ENCODE results near the gene PRXL2C.

The PRXL2C gene

GRCh38 chr9:96618209-96619123 lies 36.7 kb downstream of the PRXL2C start:
- Histone ChIP-seq H3K27ac (replicated peaks) (no peak overlapping the region), H3K27me3 (ENCODE audit: insufficient read depth, poor library complexity, severe bottlenecking) (peaks cover 27% of the 10 kb centered on the region), H3K4me3 (replicated peaks; ENCODE audit: insufficient read depth, low read length) (no peak overlapping the region)
- no peak for DNase-seq (ENCODE audit: low read depth in 1 of 2, low spot score in 1 of 2)
- no peak for TF ChIP-seq CTCF (IDR thresholded peaks at IDR 0.05; ENCODE audit: insufficient read depth, low read length)
- TF ChIP-seq REST (IDR thresholded peaks at IDR 0.05; ENCODE audit: insufficient replicate concordance, low read depth), result no peak
- no peak for TF ChIP-seq POLR2AphosphoS5 (IDR thresholded peaks at IDR 0.05; ENCODE audit: low read depth)
- no peak for TF ChIP-seq GABPA (IDR thresholded peaks at IDR 0.05; ENCODE audit: low read depth)
- TF ChIP-seq SPI1 (IDR thresholded peaks at IDR 0.05; ENCODE audit: borderline replicate concordance, low read depth), result no peak

GRCh38 chr9:96617439-96618185 lies 37.5 kb downstream of the PRXL2C start:
- DNase-seq (ENCODE audit: low read depth in 1 of 2, low spot score in 1 of 2), result no peak
- TF ChIP-seq CTCF (IDR thresholded peaks at IDR 0.05; ENCODE audit: insufficient read depth, low read length) (no peak), REST (IDR thresholded peaks at IDR 0.05; ENCODE audit: insufficient replicate concordance, low read depth) (no peak), SPI1 (IDR thresholded peaks at IDR 0.05; ENCODE audit: borderline replicate concordance, low read depth) (no peak), POLR2AphosphoS5 (IDR thresholded peaks at IDR 0.05; ENCODE audit: low read depth) (no peak), GABPA (IDR thresholded peaks at IDR 0.05; ENCODE audit: low read depth) (no peak)
- Histone ChIP-seq H3K4me3 (replicated peaks; ENCODE audit: insufficient read depth, low read length) (no peak overlapping the region), H3K27me3 (ENCODE audit: insufficient read depth, poor library complexity, severe bottlenecking) (peaks cover 32% of the 10 kb centered on the region), H3K27ac (replicated peaks) (no peak overlapping the region)

- DNase-seq (ENCODE audit: low read depth in 1 of 2, low spot score in 1 of 2), result no peak
- TF ChIP-seq POLR2AphosphoS5 (IDR thresholded peaks at IDR 0.05; ENCODE audit: low read depth) (no peak), SPI1 (IDR thresholded peaks at IDR 0.05; ENCODE audit: borderline replicate concordance, low read depth) (no peak), CTCF (IDR thresholded peaks at IDR 0.05; ENCODE audit: insufficient read depth, low read length) (no peak), GABPA (IDR thresholded peaks at IDR 0.05; ENCODE audit: low read depth) (no peak)
- no peak overlapping the region for H3K4me3 ChIP-seq (replicated peaks; ENCODE audit: insufficient read depth, low read length)
- H3K27ac ChIP-seq (replicated peaks), result no peak overlapping the region
- peaks cover 33% of the 10 kb centered on the region for H3K27me3 ChIP-seq (ENCODE audit: insufficient read depth, poor library complexity, severe bottlenecking)
Observed at GRCh38 chr9:96616817-96617438, 38.2 kb downstream of the PRXL2C start.

All from HL-60 (cell line).